Nucleus accumbens (tissue), 56 donors: ENCODE results near the gene HCCS.

Experiments used
- DNase-seq, 56 donors: peaks; one replicate each; lab custom pipeline; 2025; lab: John Stamatoyannopoulos, UW

HCCS gene

DNA sequence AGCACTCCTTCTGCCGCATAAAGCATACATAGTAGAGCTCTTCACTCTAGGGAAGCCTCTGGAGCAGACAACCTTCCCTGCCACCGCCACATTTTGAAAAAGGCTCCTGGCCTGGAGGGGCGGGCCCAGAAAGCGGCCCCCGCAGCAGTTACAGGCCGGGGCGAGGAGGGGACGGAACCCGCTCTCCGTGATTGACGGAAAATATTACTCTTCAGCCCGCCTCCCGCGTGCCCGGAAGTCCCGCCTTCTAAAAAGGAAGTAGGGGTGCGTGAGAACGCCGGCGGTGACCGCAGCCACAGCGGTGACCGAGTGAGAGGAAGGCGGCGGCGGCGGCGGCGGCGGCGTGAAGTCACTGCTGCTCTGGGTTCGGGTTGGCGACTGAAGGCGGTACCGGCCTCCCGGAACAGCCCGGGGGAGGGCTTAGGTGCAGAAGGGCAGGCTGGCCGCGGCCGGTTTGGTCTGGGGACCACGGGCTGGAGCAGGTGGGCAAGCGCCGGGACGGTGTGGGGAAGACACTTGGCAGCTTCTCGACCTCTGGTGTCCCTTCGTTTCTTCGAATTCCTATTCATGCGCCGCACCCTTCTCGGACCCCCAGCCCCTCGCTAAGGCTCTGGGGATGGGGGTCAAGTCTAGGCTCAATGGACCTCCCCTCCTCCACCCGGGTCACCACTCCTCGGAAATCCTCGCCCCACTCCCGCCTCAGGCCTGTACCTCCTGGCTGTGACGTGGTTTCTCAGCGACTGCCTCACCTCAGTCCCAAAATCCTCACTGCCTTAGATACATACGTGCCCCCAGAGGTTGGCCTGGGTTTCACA lies at the start of gene HCCS:
Gene HCCS (plus strand): TSS at position 296 of the 815 bp plus-strand sequence. CDS start 729 bp downstream, outside the sequence.
- peak; percentile 2 to 89 (median 66) for DNase-seq

DNA sequence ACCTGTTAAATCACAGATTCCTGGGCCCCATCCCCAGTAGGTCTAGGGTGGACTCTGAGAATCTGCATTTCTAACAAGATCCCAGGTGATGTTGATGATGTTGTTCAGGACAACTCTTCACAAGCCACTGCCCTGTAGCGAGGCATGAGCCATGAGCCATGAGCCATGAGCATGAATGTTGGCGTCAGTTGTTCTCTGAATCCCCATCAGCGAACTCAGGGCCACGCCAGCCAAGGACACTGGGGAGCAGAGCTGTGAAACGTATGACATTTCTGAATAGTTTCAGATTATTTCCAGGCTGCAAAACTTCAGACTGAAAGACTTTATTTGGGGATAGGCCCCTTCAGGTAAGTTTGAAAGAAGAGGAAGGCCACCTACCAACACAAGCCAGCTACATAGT lies 46.9 kb upstream of the HCCS start:
- no peak for DNase-seq

DNA sequence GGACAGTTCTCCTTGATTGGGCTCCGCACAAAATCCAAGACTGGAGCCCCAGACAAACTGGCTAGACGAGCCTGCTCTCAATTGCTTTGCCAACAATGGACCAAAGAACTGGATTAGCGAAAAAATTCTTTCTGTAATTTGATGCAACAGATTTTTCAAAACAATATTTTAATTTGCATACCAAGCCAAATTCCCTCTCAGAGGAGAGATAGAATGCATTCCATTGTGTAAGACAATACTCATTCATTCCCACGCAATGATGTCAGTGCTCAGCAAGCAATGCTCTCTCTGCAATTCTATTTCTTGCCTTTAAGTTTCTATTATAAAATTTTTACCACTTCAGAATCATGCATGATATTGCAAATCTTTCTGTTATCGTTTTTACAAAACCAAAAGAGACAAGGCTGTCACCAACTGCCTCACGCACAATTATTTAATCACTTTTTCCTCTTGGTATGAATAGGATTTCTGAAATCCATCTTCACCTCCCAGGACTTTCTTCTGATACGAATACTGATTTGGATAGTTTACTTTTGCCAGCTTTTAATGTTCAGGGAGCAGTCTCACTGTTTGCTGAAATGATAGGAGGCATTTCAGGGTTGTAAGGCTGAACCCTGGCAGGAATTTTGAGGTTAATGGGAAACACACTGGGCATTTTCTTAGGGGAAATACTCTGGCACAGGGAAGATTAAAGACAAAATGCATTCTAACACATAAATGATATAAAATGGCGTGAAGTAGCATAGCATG lies 46.1 kb upstream of the HCCS start:
- peak in 6 of 56 donors; percentile 0 to 28 (median 4) for DNase-seq

DNA sequence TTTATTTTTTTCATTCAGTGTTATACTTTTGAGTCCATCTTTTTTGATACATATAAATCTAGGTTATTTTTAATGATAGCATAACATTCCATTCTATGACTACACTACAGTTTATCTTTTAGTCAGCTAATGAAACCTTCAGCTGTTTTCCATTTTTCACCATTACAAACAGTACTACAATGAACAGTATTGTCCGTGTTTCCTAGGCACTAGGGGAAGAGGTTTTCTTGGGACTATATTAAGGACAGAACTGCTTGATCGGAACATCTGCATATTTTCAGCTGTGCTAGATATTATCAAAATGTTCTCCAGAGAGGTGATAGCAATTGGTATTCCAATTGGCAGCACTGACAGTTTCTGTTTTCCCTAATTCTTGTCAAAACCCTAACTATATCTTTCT lies 44.3 kb upstream of the HCCS start:
- DNase-seq = no peak

DNA sequence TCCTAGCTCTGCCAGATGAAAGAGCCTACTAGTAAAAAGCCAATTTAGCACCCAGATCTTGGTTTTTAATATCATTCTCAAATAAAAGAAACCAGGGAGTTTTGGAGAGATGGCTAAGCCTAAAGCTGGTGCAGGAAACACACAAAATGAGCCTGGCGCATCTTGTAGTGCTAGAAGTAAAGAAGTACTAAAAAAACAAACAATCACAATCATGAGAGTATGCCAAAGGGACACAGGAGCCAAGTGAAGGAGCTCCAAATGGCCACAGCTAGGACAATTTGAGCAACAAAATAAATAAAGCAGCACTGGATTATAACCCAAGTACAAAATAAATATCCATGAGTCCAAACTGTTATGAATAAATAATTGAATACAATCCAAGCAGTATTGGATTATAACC lies 37.8 kb upstream of the HCCS start:
- no peak for DNase-seq

DNA sequence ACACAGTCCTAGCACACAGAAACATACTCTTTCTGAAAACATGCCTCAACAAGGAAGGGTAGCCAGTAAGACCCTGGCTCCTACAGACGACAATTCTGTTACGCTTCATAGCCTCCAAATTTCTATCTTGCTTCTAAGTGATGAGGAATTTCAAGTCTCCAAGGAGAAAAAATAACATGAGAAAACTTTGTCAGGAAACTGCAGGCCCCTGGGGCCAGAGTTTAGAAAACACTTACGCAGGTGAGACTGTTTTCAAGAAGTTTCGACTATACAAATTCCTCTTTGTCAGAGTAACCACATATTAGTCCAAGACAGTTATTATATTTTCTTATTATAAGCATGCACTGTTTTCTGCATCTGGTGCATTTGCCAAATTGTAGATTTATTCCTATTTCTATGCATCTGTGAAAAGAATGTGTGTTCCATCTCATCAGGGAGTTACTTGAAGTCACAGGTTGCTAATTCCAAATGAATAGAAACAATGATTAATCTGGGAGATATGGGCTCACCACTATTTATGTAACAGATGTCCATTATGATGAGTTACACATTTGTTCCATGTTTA lies 30.3 kb upstream of the HCCS start:
- DNase-seq = no peak

DNA sequence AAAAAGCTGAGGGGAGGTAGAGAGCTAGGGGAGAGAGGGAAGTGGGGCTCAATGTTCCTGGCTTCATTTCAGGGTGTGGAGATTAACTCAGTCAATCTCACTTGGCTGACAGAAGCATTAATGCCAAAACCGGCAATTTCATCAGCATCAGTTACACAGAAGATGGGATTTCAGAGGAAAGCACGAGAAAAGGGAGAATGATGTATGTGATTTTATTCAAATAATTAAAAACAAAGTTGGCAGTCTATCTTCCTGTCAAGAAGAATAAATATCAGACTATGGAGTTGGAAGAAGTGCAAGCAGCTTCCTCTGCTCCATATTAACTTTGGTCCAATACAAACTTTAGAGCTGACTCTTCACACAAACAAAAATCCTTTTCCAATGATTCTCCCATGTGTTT lies 29.6 kb upstream of the HCCS start:
- DNase-seq = no peak

DNA sequence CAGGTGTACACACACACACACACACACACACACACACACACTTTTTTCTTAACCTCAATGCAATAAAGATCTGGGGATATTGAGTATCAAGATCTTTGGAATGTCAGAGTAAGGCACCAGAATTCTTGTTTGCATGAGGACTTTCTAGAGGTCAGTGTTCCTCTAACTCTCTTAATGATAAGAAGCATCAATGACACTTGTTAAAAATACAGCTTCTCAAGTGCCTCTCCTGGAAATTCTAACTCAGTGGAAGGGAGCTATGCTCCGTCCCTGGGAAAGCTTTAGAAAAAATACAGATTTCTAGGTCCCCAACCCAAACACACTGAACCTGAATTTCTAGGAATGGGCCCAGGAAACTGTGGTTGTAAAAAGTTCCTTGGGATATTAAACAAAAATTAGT lies 25.8 kb upstream of the HCCS start:
- no peak for DNase-seq

DNA sequence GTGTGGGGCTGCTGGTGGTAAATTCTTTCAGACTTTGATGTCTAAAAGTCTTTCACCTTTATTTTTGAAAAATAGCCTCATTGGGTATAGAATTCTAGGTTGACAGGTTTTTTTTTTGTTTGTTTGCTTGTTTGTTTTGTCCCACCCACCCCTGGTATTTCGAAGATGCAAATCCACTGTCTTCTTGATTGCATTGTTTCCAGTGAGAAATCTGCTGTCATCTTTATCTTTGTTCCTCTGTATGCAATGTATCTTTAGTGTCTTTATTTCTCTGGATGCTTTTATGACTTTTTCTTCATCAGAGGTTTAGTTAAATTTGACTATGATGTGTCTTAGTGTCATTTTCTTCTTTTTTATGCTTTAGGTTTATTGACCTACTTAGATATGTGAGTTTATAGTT lies 21.3 kb upstream of the HCCS start:
- DNase-seq = no peak

DNA sequence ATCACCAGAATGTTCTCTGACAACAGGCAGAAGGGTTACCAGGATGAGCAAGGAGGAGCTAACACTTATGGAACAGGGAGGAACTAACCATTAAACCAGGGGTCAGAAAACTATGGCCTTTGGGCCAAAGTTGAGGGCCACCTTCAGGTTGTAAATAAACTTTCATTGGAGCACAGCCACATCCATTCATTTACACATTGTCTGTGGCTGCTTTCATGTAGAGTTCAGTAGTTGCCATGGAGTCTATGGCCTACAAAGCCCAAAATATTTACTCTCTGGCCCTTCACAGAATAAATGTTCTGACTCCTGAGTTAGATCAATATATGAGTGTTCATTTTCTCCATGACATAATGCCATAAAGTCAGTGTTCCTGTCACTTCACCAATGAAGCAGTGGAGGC lies 13.2 kb upstream of the HCCS start:
- DNase-seq = no peak

DNA sequence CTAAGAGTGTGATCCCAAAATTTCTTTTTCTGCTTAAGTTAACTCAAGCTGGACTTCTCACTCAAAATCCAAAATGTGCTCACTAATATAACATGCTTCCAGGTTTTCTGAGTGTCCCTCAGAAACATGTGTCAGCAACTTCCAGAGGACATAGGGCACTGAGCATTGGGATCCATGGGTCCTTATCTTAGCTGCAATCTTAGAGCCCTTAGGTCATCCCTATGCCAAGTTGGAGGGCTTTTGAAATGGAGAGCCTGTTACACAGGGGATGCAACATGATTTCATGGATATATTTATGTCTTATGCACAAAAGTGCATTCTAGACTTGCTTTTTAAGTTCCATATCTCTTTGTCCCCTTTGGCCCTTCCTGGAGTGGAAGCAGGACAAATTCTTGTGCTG lies 11.7 kb upstream of the HCCS start:
- no peak for DNase-seq

DNA sequence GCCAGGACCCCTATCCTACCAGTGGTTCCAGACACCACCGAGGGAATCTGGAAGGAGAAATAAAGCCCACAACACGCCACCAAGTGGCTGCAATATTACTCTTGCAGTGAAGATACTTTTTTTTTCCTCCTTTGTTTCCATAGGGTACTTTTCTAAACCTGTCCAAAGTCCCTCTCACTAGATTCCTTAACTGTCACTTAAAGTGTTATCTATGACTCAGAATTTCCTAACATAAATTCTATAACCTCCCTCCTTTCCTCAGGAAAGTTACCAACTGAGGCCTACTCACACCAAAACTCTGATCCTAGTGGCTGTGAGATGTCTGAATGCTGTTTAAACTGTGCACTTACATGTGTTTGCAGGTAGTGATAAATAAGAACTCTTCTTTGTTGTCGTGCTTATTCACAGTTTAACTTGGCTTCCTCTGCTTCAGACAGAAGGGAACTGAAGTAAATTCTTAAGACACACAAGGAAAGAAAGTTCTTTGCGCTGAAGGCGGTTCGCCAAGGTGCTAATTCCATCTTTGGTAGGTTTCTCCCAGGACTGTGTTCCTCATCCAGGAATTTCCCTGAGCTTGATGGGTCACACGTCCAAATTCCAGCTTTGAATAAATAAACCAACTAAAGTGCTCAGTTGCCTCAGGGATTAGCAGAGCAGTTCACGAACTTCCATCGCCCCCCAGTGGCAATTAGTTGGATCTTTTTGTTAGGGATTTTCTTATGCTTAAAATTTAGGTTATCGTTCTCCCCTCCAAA lies 10.7 kb upstream of the HCCS start:
- peak in 24 of 56 donors; percentile 0 to 59 (median 4) for DNase-seq

DNA sequence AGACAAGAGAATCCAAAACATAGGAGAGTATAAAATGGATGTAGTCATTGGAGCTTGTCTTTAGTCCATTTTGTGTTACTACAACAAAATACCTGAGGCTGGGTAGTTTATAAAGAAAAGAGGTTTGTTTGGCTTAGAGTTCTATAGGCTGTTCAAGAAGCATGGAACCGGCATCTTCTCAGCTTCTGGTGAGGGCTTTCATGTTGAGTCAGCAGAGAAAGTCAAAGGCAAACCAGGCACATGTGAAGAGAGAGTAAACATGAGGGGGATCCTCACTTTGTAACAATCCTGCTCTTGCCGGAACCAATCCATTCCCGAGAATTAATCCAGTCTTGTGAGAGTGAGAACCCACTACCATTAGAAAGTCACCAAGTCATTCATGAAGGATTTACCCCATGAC lies 8.1 kb upstream of the HCCS start:
- no peak for DNase-seq

DNA sequence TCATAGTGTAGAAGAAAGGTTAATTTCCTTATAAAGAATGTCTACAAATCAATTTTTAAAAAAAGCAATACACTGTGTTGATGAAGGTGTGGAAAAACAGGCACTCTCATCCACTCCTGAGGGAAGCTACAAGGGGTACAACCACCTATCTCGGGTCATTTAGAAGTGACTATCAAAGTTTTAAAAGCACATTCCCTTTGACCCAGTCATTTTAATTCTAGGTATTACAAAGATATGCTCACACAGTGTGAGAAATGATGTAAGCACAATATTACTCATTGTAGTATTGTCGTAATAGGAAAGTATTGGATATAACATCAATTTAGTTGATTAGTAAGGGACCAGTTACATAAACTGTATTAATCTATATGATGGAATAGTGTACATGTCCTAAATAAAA lies 7.4 kb upstream of the HCCS start:
- DNase-seq = no peak

DNA sequence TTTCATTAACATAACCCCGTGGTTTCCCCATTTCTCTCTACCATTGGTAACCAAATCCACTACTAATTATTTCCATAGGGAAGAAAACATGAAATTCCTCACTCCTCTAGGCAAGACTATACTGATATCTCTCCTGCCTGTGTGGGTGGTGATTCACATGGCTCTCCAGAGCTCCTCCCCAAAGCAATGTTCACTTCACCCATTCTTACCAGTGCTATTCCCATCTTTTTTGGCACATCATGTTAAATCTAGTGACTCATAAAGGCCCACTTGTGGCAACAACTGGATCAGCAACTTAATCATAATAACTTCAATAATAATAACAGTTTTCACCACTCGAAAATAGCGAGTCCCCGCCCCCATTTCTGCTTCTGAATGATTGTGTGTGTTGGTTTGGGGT lies 6.1 kb upstream of the HCCS start:
- DNase-seq = no peak

DNA sequence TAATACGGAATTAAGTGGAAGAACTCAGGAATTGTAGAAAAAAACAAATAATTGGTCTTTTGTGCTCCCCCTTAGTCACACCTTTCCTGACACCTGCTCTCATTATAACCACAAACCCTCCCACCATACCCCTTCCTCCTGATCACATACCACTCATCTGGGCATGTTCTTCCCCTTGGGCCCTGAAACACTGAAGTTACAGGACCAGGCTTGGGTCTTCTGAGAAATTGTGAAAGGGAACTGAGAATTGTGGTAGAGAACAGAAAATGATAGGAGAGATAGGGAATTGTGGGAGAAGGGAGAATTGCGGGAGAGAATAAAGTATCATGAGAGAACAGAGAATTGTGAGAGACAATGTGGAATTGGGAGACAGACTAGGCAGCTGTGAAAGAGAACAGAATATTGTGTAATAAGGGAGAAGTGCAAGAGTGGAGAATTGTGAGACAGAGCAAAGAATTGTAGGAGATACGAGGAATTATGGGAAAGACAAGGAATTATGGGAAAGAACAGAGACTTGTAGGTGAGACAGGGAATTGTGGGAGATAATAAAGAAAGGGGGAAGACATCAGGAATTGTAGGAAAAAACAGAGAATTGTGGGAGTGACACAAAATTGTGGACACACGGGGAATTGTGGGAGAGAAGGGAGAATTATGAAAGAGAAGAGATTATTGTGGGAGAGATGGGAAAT lies 2.7 kb upstream of the HCCS start:
- no peak for DNase-seq

DNA sequence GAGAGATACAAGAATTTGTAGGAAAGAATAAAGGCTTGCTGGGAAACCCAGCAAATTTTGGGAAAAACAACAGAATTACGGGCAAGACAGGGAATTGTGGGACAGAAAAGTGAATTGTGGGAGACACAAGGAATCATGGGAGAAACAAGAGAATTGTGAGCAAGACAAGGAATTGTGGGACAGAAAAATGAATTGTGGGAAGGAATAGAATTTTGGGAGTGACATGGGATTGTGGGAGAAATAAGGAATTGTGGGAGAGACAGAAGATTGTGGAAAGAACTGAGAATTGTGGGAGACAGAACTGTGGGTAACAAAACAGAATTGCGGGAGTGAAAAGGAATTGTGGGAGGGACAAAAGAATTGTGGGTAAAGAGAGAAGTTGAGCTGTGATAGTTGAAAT lies 1.2 kb upstream of the HCCS start:
- no peak for DNase-seq

DNA sequence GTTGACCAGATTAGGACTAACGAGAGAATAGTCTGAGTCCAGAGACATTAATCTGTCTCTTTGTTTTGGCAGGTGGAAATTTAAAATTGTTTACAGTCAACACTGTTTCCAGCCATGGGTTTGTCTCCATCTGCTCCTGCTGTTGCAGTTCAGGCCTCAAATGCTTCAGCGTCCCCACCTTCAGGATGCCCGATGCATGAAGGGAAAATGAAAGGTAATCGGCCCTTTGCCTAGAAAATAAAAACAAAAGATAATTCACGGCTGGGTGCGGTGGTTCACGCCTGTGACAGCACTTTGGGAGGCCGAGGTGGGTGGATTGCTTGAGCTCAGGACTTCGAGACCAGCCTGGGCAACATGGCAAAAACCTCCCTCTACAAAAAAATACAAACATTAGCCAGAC lies 815 bp downstream of the HCCS start:
- DNase-seq = no peak

DNA sequence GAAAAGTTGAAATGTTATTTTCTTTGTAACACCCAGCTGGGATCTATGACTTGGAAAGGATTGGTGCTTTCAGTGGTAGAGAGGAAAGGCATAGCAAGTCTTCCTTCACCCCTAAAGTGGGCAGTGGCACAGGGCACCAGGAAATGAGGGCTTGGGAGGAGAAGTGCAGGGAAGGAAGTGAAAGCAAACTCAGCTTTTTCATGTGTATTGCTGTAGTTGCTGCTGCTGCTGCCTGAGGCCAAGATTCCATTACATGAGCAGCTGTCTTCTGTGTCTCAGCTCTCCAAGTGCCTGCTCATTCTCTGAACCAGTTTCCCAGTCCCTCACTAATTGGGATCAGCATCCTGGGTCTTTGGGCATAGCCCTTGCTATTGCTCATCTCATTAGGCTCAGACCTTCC lies 2.6 kb downstream of the HCCS start:
- DNase-seq = peak in 1 of 56 donors; percentile 1

DNA sequence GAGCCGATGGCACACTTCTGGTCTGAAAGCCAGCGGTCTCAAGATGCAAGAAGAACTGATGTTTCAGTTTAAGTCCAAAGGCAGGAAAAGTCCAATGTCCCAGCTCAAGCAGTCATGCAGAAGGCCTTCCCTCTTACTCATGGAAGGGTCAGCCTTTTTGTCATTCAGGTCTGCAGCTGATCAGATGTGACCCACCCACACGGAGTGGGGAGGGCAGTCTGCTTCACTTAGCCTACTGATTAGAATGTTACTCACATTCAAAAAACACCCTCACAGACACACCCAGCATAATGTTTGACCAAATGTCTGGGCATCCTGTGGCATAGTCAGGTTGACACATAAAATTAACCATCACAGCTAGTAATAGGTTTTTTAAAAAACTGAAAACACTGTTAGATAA lies 6.6 kb downstream of the HCCS start:
- no peak for DNase-seq
